Measurements from ENCODE around the gene IMPG1.

Gene IMPG1

GRCh38 chr6:75884822-75885221, 187.6 kb downstream of the IMPG1 start:
- DNase-seq = no peak

- DNase-seq = no peak
Measured at GRCh38 chr6:75882734-75883133, 189.7 kb downstream of the IMPG1 start.

GRCh38 chr6:75880305-75880704, 192.2 kb downstream of the IMPG1 start:
- no peak for DNase-seq

GRCh38 chr6:75876152-75876551, 196.3 kb downstream of the IMPG1 start:
- no peak for DNase-seq

- no peak for DNase-seq
Measured at GRCh38 chr6:75874224-75874623, 198.2 kb downstream of the IMPG1 start.

Measured in NCI-H1092 (cell line).